ENCODE measurements around the gene MORN3.
"Not testable (repeated sequence)": the region's sequence is repeated elsewhere in the genome, so short reads cannot be mapped to it uniquely, and the experiment has no call there.

MORN3 gene
- total RNA-seq, result 5.8 to 14.2 (median 11.4) reads per million in 4 experiments

DNA sequence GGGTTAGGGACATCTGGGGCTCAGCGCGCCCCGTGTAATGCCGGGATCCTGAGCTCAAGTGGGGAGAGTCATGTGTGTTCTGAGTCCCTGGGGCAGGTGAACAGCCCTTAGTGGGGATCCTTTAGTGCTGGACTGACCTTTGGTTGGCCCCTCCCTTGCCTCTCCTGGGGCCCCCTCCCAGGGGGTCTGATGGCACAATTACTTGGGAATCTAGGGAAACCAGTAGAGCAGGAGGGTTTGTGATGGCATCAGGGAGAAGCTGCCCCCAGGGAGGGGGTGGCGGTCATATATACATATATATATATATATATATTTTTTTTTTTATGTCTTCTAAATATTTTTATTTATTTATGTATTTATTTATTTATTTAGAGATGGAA lies at the start of gene MORN3:
Gene MORN3, minus strand, starts transcription at position 134 of the 380 bp plus-strand sequence. CDS start 171 bp downstream, outside the sequence.
- no peak for DNase-seq

- no peak for DNase-seq
Observed at GRCh38 chr12:121718653-121719239, 49.3 kb upstream of the MORN3 start.

DNA sequence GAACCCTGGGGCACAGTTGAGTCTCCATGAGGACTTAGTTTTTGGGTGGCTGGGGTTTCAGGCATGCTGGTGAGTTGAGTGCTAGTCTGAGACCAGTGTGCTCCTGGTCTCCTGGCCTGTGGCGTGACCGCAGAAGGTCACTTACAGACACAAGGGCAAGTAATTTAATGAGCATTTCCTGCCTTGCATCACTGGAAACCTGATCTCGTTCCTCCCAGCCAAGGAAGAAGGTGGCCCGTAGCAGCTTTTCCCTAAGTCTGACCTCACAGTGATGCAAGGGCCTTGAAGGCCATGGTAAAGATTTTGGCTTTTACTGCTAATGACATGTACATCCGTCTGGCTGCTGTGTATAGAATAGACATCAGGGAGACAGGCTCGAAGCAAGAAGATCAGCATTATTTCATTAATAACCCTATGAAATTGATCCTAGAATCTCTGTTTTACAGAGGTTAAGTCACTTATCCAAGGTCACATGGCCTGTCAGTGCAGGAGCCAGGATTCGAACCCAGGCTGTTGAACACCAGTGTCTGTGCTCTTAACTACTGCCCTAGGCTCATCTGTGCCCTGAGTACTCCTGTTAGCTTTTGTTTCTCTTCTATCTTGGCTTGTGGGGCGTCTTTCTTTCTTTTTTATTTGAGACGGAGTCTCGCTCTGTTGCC lies 47.7 kb upstream of the MORN3 start:
- DNase-seq, result no peak

GRCh38 chr12:121715862-121716435 lies 46.5 kb upstream of the MORN3 start:
- DNase-seq, result no peak

- DNase-seq, result not testable (repeated sequence)
Observed at GRCh38 chr12:121715055-121715454, 45.6 kb upstream of the MORN3 start.

- DNase-seq, result no peak
Observed at GRCh38 chr12:121713793-121714192, 44.3 kb upstream of the MORN3 start.

- DNase-seq, result no peak
Observed at GRCh38 chr12:121713257-121713777, 43.9 kb upstream of the MORN3 start.

GRCh38 chr12:121712461-121713256 lies 43.2 kb upstream of the MORN3 start, which contains the start of gene TMEM120B:
Gene TMEM120B, plus strand, starts transcription at chr12:121712752. Its CDS starts 144 bp downstream, at chr12:121712896.
- DNase-seq, result peak; percentile 77

DNA sequence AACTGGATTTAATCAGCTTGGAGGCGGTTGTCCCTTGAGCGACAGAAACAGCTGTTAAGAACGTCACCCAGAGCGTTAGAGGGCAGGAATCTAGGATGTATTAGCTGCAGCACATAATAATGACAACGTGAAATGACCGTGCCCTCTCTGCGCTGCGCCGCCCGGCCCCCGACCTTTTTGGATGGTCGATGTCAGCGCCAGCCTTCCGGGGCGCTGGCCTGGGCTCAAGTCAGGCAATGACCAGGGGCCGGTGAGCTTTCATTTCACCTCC lies 42.7 kb upstream of the MORN3 start:
- DNase-seq, result peak; percentile 9

DNA sequence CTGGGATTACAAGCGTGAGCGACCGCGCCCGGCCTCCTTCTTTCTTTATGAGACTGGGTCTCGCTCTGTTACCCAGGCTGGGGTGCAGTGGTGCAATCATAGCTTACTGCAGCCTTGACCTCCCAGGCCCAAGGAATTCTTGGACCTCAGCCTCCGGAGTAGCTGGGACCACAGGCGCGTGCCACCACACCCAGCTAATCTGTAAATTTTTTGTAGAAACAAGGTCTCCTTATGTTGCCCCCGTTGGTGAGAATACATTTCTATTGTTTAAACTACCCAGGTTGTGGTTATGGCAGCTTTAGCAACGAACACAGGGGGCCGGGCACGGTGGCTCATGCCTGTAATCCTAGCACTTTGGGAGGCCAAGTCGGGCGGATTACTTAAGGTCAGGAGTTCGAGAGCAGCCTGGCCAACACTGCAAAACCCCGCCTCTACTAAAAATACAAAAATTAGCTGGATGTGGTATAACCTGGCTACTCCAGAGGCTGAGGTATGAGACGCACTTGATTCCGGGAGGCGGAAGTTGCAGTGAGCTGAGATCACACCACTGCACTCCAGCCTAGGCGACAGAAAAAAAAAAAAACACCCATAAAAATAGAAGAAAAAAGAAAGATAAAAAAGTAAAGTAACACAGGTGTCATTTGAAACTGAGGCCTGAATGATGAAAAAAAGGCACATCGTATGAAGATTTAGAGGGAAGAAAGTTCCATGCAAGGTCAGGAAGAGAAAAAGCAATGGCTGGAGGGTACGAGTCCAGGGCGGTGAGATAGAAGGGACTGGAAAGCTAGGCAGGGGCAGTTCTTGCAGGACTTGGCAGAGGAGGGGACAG lies 42.1 kb upstream of the MORN3 start:
- no peak for DNase-seq

GRCh38 chr12:121709478-121709961 lies 40.1 kb upstream of the MORN3 start:
- DNase-seq, result no peak

DNA sequence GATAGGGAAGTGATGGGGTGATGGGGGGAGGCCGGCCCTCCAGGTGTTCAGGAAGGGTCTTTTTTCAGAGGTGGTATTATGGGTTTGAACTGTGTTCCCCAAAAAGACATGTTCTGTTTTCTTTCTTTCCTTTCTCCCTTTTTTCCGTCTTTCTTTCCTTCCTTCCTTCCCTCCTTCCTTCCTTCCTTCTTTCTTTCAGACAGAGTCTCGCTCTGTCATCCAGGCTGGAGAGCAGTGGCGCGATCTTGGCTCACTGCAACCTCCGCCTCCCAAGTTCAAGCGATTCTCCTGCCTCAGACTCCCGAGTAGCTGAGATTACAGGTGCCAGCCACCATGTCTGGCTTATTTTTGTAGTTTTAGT lies 39.6 kb upstream of the MORN3 start:
- DNase-seq, result not testable (repeated sequence)

- DNase-seq, result no peak
Observed at GRCh38 chr12:121708313-121709063, 39.0 kb upstream of the MORN3 start.

DNA sequence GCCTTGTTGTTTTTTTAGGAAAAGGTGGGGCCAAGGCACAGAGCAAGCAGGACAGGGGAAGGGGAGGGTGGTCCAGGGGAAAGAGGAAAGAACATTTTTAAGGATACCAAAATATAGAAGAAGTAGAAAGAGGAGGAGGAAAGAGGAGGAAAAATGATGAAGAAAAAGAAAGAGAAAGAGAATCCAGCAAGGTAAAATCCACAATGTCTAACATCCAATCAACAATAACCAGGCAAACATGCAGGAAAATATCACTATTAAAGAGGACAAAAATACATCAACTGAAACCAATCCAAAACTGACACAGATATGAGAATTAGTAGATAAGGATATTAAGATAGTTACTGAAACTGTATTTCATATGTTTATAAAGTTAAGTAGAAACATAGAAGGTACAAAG lies 36.1 kb upstream of the MORN3 start:
- DNase-seq, result no peak

DNA sequence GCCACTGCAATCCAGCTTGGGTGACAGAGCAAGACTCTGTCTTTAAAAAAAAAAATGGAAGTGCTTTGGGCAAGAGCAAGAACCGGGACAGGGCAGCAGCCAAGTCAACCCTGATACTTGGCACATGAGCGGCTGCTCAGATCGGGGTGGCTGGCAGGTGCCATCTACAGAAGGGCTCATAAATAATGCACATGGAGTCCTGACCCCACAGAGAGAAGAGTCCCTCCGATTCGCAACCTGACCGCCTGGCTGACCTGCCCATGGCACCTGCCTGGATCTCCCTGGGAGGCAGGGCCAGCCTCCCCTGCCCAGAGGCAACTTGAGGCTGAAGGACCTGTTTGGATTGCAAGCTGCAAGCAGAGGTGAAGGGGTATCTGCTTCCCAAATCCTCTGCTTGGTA lies 33.5 kb upstream of the MORN3 start:
- no peak for DNase-seq

DNA sequence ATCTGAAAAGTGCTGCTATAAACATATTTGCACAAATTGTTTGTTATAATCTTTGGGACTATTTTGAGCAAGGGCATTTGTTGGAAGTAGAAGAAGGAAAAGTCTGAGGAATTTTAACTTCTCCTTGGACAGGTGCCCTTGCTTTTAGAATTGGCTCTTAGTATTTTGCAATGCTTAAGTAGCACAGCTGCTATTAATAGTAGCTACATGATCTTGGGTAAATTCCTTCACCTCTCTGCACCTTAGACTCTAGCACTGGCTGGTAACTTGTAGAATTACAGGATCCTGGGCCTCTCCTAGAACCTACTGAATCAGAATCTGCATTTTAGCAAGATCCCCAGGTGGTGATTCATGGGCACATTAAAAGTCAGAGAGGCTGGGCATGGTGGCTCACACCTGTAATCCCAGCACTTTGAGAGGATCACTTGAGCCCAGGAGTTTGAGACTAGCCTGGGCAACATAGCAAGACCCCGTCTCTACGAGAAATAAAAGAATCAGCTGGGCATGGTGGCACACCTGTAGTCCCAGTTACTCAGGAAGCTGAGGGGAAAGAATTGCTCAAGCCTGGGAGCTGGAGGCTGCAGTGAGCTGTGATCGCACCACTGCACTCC lies 32.3 kb upstream of the MORN3 start:
- no peak for DNase-seq

- DNase-seq, result not testable (repeated sequence)
Observed at GRCh38 chr12:121697861-121698260, 28.4 kb upstream of the MORN3 start.

- DNase-seq, result no peak
Observed at GRCh38 chr12:121697093-121697698, 27.7 kb upstream of the MORN3 start.

- no peak for DNase-seq
Observed at GRCh38 chr12:121693155-121693687, 23.8 kb upstream of the MORN3 start.

GRCh38 chr12:121692744-121693143 lies 23.3 kb upstream of the MORN3 start:
- DNase-seq, result not testable (repeated sequence)
